Ureter (tissue), 1 donor: ENCODE measurements around the gene GTF2H4. TPM values are rescaled to one million over a fixed set of nuclear protein-coding genes. Genes with fewer than 3 reads are reported as not detected.
"Not testable (repeated sequence)": the region's sequence is repeated elsewhere in the genome, so short reads cannot be mapped to it uniquely, and the experiment has no call there.

Experiments used
- DNase-seq: peaks from one replicate; pipeline ENCODE4 v3.0.0-alpha.2; 2020; ENCODE audit warnings: low spot score
- total RNA-seq: library from RNA; stranded (reverse); gene quantifications from one replicate; pipeline ENCODE4 v1.2.4, GENCODE V29; 2023
- donor health status: DM: yes; HTN: yes; CAD: no.

Gene GTF2H4
- total RNA-seq, 1 donor from 2014 or later, result 30.4 TPM

GRCh38 chr6:30894935-30895334 lies 13.1 kb upstream of the GTF2H4 start:
- DNase-seq, result no peak

- no peak for DNase-seq
Measured at GRCh38 chr6:30895343-30895742, 12.7 kb upstream of the GTF2H4 start.

DNA sequence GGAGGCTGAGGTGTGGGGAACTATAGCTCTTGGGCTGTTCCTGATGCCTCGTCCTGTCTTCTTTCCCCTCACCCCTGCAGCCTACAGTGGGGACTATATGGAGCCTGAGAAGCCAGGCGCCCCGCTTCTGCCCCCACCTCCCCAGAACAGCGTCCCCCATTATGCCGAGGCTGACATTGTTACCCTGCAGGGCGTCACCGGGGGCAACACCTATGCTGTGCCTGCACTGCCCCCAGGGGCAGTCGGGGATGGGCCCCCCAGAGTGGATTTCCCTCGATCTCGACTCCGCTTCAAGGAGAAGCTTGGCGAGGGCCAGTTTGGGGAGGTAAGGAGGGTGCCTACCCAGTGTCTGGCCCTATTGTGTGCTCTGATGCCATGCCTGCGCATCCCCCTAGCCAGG lies 11.5 kb upstream of the GTF2H4 start:
- DNase-seq, result no peak

DNA sequence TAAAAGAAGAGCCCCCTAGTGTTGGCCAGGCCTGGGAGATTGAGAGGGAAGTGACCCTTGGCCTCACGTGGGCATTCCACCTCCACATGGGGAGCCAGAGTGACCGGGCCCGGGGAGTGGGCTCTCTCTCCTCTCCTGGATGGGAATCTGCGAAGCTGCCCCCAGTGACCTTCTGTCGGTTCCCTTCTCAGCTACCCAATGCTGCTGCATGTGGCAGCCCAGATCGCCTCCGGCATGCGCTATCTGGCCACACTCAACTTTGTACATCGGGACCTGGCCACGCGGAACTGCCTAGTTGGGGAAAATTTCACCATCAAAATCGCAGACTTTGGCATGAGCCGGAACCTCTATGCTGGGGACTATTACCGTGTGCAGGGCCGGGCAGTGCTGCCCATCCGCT lies 10.1 kb upstream of the GTF2H4 start:
- no peak for DNase-seq

DNA sequence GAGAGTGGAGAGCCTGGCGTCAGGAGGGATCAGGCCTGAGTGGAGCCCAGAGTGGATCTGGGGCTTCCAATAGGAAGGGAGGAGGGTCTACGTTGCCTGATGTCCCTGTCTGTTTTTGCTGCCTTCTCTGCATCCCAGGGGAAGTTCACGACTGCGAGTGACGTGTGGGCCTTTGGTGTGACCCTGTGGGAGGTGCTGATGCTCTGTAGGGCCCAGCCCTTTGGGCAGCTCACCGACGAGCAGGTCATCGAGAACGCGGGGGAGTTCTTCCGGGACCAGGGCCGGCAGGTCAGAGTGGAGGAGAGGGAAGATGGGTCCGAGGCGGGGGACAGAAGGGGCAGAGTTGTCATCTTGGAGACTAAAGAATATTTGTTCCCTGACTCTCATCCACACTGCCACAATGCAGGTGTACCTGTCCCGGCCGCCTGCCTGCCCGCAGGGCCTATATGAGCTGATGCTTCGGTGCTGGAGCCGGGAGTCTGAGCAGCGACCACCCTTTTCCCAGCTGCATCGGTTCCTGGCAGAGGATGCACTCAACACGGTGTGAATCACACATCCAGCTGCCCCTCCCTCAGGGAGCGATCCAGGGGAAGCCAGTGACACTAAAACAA lies 9.2 kb upstream of the GTF2H4 start:
- DNase-seq, result no peak

DNA sequence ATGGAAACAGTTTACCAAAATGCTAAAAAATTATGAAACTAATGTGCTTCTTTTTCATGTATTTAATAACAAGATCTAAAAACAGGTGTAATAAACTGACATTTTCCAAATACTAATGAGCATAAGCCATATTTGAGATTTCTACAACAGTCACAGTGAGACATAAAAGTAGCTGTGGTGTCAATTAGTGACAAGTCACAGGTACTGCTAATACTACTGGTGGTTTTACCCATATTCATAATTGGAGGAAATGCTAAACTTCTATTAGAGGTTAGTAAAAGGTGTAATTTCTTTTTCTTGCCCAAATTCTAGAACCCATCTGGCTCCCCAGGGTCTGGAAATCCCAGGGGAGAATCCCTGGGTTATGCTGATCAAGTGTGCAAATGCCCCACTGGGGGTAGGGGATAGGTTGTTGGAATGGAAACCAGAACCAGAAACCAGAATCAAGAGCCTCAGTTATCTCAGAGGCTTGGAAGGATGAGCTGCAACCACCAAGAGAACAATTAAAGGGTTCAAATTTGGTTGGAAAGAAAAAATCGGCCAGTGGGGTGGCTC lies 7.1 kb upstream of the GTF2H4 start:
- DNase-seq, result no peak

DNA sequence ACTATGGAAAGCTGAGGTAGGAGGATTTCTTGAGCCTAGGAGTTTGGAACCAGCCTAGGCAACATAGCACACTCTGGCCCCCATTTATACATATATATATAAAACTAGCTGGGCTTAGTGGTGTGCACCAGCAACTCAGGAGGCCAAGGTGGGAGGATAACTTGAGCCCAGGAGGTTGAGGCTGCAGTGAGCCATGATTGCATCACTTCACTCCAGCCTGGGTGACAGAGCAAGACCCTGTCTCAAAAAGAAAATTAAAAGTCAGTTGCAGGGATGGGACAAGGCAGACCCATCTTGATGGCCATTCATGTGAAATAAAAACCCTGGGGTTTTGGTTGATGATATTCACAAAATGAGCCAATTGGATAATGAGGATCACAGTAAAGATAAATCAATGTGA lies 6.6 kb upstream of the GTF2H4 start:
- no peak for DNase-seq

- DNase-seq, result not testable (repeated sequence)
Measured at GRCh38 chr6:30902196-30902595, 5.8 kb upstream of the GTF2H4 start.

GRCh38 chr6:30902709-30903108 lies 5.3 kb upstream of the GTF2H4 start:
- no peak for DNase-seq

GRCh38 chr6:30903236-30903635 lies 4.8 kb upstream of the GTF2H4 start:
- no peak for DNase-seq

DNA sequence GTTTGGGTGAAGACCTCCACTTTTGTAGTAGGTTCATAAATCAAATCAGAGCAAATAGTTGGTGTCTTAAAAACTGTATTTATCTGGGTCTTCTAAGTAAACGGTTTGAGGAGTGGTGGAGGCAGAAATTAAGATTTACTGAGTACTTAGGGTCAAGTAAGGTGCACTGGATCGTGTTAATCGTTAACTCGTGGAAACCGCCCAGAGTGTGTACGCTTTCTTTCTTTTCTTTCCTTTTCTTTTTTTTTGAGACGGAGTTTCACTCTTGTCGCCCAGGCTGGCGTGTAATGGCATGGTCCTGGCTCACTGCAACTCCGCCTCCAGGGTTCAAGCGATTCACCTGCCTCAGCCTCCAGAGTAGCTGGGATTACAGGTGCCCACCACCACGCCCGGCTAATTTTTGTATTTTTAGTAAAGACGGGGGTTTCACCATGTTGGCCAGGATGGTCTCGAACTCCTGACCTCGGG lies 683 bp upstream of the GTF2H4 start:
- not testable (repeated sequence) for DNase-seq

DNA sequence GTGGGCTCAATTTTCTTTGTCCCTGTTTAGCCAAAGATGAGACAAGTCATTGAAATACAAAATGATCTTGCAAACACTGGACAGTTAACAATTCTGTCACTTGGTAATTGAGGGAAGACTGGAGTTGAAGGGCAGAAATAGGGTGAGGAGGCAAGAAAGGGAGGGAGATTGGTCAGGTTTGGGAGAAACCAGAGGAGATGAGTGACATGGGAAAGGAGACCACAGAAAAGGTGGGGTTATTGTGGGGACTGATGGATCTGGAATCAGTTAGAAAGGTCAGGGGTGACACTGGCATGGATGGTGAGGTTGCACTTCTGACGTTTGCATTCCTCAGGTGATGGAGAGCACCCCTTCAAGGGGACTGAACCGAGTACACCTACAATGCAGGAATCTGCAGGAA lies 693 bp downstream of the GTF2H4 start:
- DNase-seq, result no peak

GRCh38 chr6:30910473-30910872 lies 2.5 kb downstream of the GTF2H4 start:
- DNase-seq, result not testable (repeated sequence)

DNA sequence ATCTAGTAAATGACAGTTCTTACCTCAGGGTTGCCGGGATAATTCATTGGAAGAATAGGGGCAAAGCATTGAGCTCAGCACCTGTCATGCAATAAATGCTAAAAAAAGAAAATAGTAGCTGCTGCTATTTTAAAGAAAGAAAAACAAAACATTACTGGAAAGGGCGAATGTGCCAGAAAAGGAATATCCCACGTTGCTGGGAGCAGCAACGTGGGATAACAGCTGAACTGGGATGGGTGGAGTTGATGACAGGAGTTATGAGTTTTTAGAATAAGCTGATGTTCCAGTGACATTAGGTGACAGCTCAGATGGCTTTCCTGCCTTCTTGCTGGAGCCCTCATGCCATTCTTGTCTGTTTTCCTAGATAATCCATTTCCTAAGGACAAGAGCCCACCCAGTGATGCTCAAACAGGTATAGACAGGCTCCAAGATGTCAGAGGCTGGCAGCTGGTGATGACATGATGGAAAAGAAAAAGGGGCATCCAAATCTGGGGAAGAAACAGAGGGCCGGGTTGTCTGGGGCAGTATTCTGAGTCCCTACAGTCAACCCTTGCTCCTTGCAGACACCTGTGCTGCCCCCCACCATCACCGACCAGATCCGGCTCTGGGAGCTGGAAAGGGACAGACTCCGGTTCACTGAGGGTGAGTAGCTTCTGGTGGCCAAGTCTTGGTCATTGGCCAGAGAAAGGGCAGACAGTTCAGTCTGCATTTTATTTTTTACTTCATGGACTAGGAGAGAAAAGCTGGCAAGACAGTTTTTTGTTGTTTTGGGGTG lies 4.9 kb downstream of the GTF2H4 start:
- no peak for DNase-seq

DNA sequence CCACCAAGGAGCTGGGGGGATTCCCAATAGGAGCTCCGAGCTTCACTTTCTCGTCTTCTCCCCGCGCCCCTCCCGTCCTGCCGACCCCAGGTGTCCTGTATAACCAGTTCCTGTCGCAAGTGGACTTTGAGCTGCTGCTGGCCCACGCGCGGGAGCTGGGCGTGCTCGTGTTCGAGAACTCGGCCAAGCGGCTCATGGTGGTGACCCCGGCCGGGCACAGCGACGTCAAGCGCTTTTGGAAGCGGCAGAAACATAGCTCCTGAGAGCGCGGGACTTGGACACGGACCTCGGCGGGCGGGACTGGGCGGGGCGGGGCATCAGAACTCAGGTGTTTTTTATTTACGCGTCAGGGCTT lies 5.7 kb downstream of the GTF2H4 start:
- DNase-seq, result no peak

DNA sequence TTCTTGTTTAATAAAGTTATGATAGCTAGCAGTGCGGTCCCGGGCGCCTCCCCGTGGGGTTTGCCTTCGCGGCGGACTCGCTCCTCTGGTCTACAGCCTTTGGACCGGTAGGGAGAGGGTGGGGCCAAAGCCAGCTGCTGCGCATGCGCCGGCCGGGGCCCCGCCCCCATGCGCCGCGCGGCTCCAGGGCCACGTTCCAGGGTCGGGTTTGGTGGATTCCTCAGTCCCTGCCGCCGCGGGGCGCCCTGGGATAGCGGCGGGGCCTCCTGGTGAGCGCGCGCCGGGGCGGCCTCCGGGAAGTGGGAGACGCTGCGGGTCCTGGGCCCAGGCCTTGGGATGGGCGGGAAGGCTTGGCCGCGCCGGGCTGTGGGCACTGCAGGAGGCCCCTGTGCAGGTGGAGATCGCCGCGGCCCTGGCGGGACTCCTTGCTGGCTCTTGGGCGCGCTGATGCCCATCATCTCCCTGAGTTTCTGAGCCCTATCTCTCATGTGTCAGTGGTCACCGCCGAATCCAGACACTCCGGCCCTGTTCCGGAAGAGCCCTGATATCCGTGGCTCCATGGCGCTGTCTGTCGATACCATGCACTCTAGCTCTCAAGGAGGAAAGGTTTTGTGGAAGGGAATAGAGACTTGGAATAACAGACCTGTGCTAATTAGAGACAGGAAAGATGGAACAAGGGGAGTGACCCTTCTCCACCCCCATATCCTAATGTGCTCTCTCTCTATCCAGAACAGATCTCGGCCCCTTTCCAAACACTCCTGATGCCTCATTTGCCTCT lies 6.3 kb downstream of the GTF2H4 start, which contains the start of gene VARS2:
TSS of gene VARS2 (plus strand) at position 163 of the 778 bp plus-strand sequence. CDS start at position 762, 599 bp downstream.
- peak; percentile 94 for DNase-seq

- no peak for DNase-seq
Measured at GRCh38 chr6:30914854-30915590, 7.0 kb downstream of the GTF2H4 start.

DNA sequence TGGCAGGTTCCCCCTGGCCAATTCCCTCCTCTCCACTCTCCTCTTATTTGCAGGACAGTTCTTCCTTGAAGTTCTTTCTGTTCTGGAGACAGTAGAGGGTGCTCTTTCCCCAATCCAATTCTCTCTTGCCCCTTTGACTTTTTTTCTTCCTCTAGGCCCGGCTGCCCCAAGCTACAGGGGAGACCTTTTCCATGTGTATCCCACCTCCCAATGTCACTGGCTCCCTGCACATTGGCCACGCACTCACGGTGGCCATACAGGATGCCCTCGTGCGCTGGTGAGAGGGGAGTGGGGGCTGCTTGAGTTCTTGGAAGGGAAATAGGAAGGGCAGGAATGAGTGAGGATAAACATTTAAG lies 7.6 kb downstream of the GTF2H4 start:
- DNase-seq, result no peak

DNA sequence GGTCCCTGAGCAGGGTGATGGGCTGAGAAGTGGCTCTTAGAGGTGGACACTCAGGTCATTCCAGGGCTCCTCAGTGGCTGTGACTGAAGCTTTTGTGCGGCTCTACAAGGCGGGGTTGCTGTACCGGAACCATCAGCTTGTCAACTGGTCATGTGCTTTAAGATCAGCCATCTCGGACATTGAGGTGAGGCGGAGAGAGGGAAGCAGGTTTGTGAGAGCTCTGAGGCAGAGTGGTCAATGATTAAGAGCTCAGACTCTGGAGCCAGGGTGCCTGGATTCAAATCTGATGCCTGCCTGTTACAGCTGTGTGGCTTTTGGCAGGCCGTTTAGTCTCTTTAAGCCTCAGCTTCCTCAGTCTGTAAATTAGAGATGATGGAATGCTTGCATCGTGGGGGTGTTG lies 9.0 kb downstream of the GTF2H4 start:
- no peak for DNase-seq

DNA sequence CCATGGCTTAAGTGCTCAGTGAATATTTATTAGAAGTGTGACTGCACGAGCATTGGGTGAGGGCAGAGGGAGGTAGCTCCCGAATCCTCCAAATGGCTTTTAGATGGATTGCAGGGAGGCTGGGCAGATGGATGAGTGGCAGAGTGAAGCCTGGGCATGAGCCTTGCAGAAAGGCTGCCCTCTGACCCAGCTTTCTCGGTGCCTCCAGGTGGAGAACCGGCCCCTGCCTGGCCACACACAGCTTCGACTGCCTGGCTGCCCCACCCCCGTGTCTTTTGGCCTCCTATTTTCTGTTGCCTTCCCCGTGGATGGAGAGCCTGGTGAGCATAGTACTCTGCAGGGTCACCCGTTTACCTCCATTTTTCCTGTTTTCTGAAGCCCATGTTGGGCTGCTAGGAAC lies 9.5 kb downstream of the GTF2H4 start:
- DNase-seq, result no peak

DNA sequence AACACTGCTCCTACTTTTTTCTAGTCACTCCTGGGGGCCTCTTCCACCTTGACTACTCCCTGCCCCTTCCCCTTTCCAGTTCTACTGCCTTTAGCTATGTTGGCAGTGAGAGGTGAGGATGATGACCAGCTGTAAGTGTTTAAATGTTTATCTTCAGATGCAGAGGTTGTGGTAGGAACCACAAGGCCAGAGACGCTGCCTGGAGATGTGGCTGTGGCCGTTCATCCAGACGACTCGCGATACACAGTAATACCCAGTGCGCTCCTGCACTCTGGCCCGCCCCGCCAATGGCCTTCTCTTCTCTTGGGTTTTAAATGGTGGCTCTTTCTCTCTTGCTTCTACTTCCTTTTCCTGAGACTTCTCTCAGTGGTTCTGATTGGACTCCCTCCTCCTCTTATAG lies 10.7 kb downstream of the GTF2H4 start:
- no peak for DNase-seq

DNA sequence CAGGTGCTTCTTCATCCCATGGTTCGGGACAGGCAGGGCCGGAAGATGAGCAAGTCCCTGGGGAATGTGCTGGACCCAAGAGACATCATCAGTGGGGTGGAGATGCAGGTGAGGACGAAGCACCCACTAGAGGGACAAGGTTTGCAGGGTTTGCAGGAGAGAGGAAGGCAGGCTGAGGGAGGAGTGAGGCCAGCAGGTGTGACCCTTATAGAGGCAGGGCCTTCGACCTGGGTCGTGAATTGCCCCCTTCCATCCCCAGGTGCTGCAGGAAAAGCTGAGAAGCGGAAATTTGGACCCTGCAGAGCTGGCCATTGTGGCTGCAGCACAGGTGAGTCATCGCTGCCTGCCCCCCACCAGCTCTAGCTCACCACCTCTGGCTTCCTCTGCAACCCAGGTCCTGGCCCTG lies 14.4 kb downstream of the GTF2H4 start:
- DNase-seq, result no peak
